ENCODE results near the gene SLAIN2. TPM values are rescaled to one million over a fixed set of nuclear protein-coding genes. Genes with fewer than 3 reads are reported as not detected.

The SLAIN2 gene
- total and polyA plus RNA-seq, 7 donors = 25.6 to 167 (median 95.9) TPM

- WGBS, 2 donors = 92 to 94% methylated on average over 6 of the region's 6 CpGs
- no peak overlapping the region for H3K4me3 ChIP-seq
- TF ChIP-seq POLR2AphosphoS5 (IDR thresholded peaks at IDR 0.05) = no peak
- no peak for TF ChIP-seq CTCF (IDR thresholded peaks at IDR 0.05)
- TF ChIP-seq POLR2A (IDR thresholded peaks at IDR 0.05) = no peak
- no peak for TF ChIP-seq EP300 (IDR thresholded peaks at IDR 0.05)
- H3K36me3 ChIP-seq = no peaks in the 10 kb centered on the region
- H3K4me1 ChIP-seq = no peaks in the 10 kb centered on the region
- no peaks in the 10 kb centered on the region for H3K9me3 ChIP-seq
- no peak for DNase-seq
- H3K27me3 ChIP-seq = peaks cover 0 to 3% (median 0%) of the 10 kb centered on the region in 3 donors
- no peak overlapping the region for H3K27ac ChIP-seq
- intact Hi-C loops (cut with DNase I) = no loop called here
Observed at GRCh38 chr4:48475770-48476169, 134.4 kb downstream of the SLAIN2 start.

Other genes with a start within 250 kb of the SLAIN2 start
- gene TXK, start 207.3 kb upstream of the SLAIN2 start, total RNA-seq = 1 to 10 TPM in 1 of 4 donors, under 1 TPM in 3; 0.55 to 1.1 (median 0.85) TPM
- gene TXK, start 207.3 kb upstream of the SLAIN2 start, polyA plus RNA-seq = 1 to 10 TPM in 1 of 3 donors, not detected in 2; 7.5 TPM
- gene TEC, start 71.7 kb upstream of the SLAIN2 start, total RNA-seq = 1 to 10 TPM; 1.1 to 5.3 (median 1.7) TPM
- 1 to 10 TPM; 1.2 to 2.5 (median 2.0) TPM for gene TEC, start 71.7 kb upstream of the SLAIN2 start, polyA plus RNA-seq
- gene SLC10A4, start 141.8 kb downstream of the SLAIN2 start, total RNA-seq = 1 to 10 TPM in 3 of 4 donors, under 1 TPM in 1; 0.99 to 3.0 (median 2.6) TPM
- gene SLC10A4, start 141.8 kb downstream of the SLAIN2 start, polyA plus RNA-seq = under 1 TPM in 1 of 3 donors, not detected in 2; 0.73 TPM
- gene ZAR1, start 148.7 kb downstream of the SLAIN2 start, total RNA-seq = not detected
- not detected for gene ZAR1, start 148.7 kb downstream of the SLAIN2 start, polyA plus RNA-seq